Endothelial cell (in vitro differentiated cells): ENCODE data around the gene MAPKAPK3. TPM values are rescaled to one million over a fixed set of nuclear protein-coding genes. Genes with fewer than 3 reads are reported as not detected.

Source experiments
- DNase-seq: peaks from one replicate; pipeline ENCODE4 v3.0.0; 2021; ENCODE audit warnings: low spot score
- H3K27ac Mint-ChIP-seq: one replicate; pipeline ENCODE4 v1.8.0; 2021; ENCODE audit warnings: mixed read lengths, inconsistent platforms; ENCODE audit not compliant: unreplicated experiment
- H3K27me3 Mint-ChIP-seq: one replicate; pipeline ENCODE4 v1.8.0; 2021; ENCODE audit warnings: mild to moderate bottlenecking, moderate library complexity, mixed read lengths, inconsistent platforms; ENCODE audit not compliant: unreplicated experiment
- H3K36me3 Mint-ChIP-seq: one replicate; pipeline ENCODE4 v1.8.0; 2021; ENCODE audit warnings: mild to moderate bottlenecking, low read depth, mixed read lengths, inconsistent platforms; ENCODE audit not compliant: unreplicated experiment
- H3K4me1 Mint-ChIP-seq: one replicate; pipeline ENCODE4 v1.8.0; 2021; ENCODE audit warnings: mild to moderate bottlenecking, mixed read lengths, inconsistent platforms; ENCODE audit not compliant: unreplicated experiment
- H3K4me3 Mint-ChIP-seq: one replicate; pipeline ENCODE4 v1.8.0; 2021; ENCODE audit warnings: mild to moderate bottlenecking, mixed read lengths, inconsistent platforms; ENCODE audit not compliant: unreplicated experiment
- H3K9me3 Mint-ChIP-seq: one replicate; pipeline ENCODE4 v1.8.0; 2021; ENCODE audit warnings: mixed read lengths, inconsistent platforms; ENCODE audit not compliant: unreplicated experiment
- CTCF ChIP-seq: fragments of 200-600 bp; sonication (generic); IDR thresholded peaks from one replicate; pipeline ENCODE4 v1.5.0; 2021; ENCODE audit warnings: antibody characterized with exemption; ENCODE audit not compliant: unreplicated experiment
- total RNA-seq: library from RNA; stranded (reverse); fragmentation: NEBNext Ultra II Directional; extraction: Animal tissue kit (Norgen Biotek cat#: 25700); gene quantifications from one replicate; pipeline ENCODE4 v1.2.1, GENCODE V29; 2021; ENCODE audit not compliant: unreplicated experiment

The MAPKAPK3 gene
- total RNA-seq, 1 donor from 2014 or later: 6.4 TPM

GRCh38 chr3:50608278-50608677 lies 8.7 kb upstream of the MAPKAPK3 start:
- Mint-ChIP-seq H3K27ac (no peak overlapping the region), H3K9me3 (no peaks in the 10 kb centered on the region), H3K4me3 (no peak overlapping the region), H3K36me3 (peaks cover 4% of the 10 kb centered on the region), H3K4me1 (peaks cover 24% of the 10 kb centered on the region), H3K27me3 (peaks cover 5% of the 10 kb centered on the region)
- no peak for TF ChIP-seq CTCF
- no peak for DNase-seq

- Mint-ChIP-seq H3K4me1 (peaks cover 25% of the 10 kb centered on the region), H3K36me3 (no peaks in the 10 kb centered on the region), H3K27ac (no peak overlapping the region), H3K4me3 (no peak overlapping the region), H3K27me3 (peaks cover 9% of the 10 kb centered on the region), H3K9me3 (no peaks in the 10 kb centered on the region)
- DNase-seq: no peak
- TF ChIP-seq CTCF: no peak
Observed at GRCh38 chr3:50609071-50609762, 7.7 kb upstream of the MAPKAPK3 start.

GRCh38 chr3:50609763-50610085 lies 7.2 kb upstream of the MAPKAPK3 start:
- no peak for DNase-seq
- Mint-ChIP-seq H3K9me3 (no peaks in the 10 kb centered on the region), H3K4me1 (peaks cover 30% of the 10 kb centered on the region), H3K4me3 (no peak overlapping the region), H3K27me3 (peaks cover 9% of the 10 kb centered on the region), H3K36me3 (no peaks in the 10 kb centered on the region), H3K27ac (no peak overlapping the region)
- no peak for TF ChIP-seq CTCF

- no peaks in the 10 kb centered on the region for H3K36me3 Mint-ChIP-seq
- peaks cover 30% of the 10 kb centered on the region for H3K4me1 Mint-ChIP-seq
- H3K27ac Mint-ChIP-seq: no peak overlapping the region
- no peaks in the 10 kb centered on the region for H3K9me3 Mint-ChIP-seq
- H3K4me3 Mint-ChIP-seq: peak overlapping the region; percentile 66
- H3K27me3 Mint-ChIP-seq: peaks cover 9% of the 10 kb centered on the region
- no peak for DNase-seq
- no peak for TF ChIP-seq CTCF
Observed at GRCh38 chr3:50610181-50610971, 6.6 kb upstream of the MAPKAPK3 start.

- H3K36me3 Mint-ChIP-seq: no peaks in the 10 kb centered on the region
- no peak for DNase-seq
- H3K27me3 Mint-ChIP-seq: peaks cover 9% of the 10 kb centered on the region
- no peak overlapping the region for H3K27ac Mint-ChIP-seq
- peaks cover 30% of the 10 kb centered on the region for H3K4me1 Mint-ChIP-seq
- no peak for TF ChIP-seq CTCF
- peak overlapping the region; percentile 37 for H3K4me3 Mint-ChIP-seq
- H3K9me3 Mint-ChIP-seq: no peaks in the 10 kb centered on the region
Observed at GRCh38 chr3:50610992-50611463, 5.9 kb upstream of the MAPKAPK3 start.
